Cortex of kidney (tissue), 1 donor: ENCODE measurements around the gene THUMPD1.
"Not testable (repeated sequence)": the region's sequence is repeated elsewhere in the genome, so short reads cannot be mapped to it uniquely, and the experiment has no call there.

Experiments used
- DNase-seq: peaks from one replicate; lab custom pipeline; 2025; lab: John Stamatoyannopoulos, UW

The THUMPD1 gene

GRCh38 chr16:20747030-20747816 is 5.6 kb upstream of the THUMPD1 start:
- DNase-seq: no peak

- no peak for DNase-seq
These were observed 4.8 kb upstream of the THUMPD1 start for GRCh38 chr16:20746461-20746860.

- no peak for DNase-seq
These were observed 3.4 kb upstream of the THUMPD1 start for GRCh38 chr16:20744922-20745440.

- DNase-seq: no peak
These were observed 2.0 kb upstream of the THUMPD1 start for GRCh38 chr16:20743591-20743990.

GRCh38 chr16:20740901-20741521 is 607 bp downstream of the THUMPD1 start:
- DNase-seq: no peak

GRCh38 chr16:20740007-20740883 is 1.4 kb downstream of the THUMPD1 start:
- no peak for DNase-seq

- DNase-seq: no peak
These were observed 6.1 kb downstream of the THUMPD1 start for GRCh38 chr16:20735490-20735889.

- DNase-seq: no peak
These were observed 6.8 kb downstream of the THUMPD1 start for GRCh38 chr16:20734782-20735181.

- no peak for DNase-seq
These were observed 7.6 kb downstream of the THUMPD1 start for GRCh38 chr16:20734056-20734455.

- DNase-seq: no peak
These were observed 12.5 kb downstream of the THUMPD1 start for GRCh38 chr16:20729141-20729540.

GRCh38 chr16:20727181-20727580 is 14.4 kb downstream of the THUMPD1 start:
- DNase-seq: no peak

GRCh38 chr16:20726661-20727060 is 15.0 kb downstream of the THUMPD1 start:
- no peak for DNase-seq

- DNase-seq: no peak
These were observed 21.4 kb downstream of the THUMPD1 start for GRCh38 chr16:20720251-20720650.

- not testable (repeated sequence) for DNase-seq
These were observed 23.9 kb downstream of the THUMPD1 start for GRCh38 chr16:20717718-20718117.

- DNase-seq: no peak
These were observed 30.2 kb downstream of the THUMPD1 start for GRCh38 chr16:20711277-20711911.

GRCh38 chr16:20708129-20708528 is 33.5 kb downstream of the THUMPD1 start:
- not testable (repeated sequence) for DNase-seq

- DNase-seq: no peak
These were observed 34.2 kb downstream of the THUMPD1 start for GRCh38 chr16:20707461-20707860.

- not testable (repeated sequence) for DNase-seq
These were observed 35.6 kb downstream of the THUMPD1 start for GRCh38 chr16:20705972-20706371.

- no peak for DNase-seq
These were observed 37.3 kb downstream of the THUMPD1 start for GRCh38 chr16:20704281-20704680.

- not testable (repeated sequence) for DNase-seq
These were observed 39.9 kb downstream of the THUMPD1 start for GRCh38 chr16:20701692-20702091.

GRCh38 chr16:20696618-20697017 is 45.0 kb downstream of the THUMPD1 start:
- no peak for DNase-seq

- DNase-seq: no peak
These were observed 46.6 kb downstream of the THUMPD1 start for GRCh38 chr16:20695024-20695423.
